Neural progenitor cell (in vitro differentiated cells): ENCODE measurements around the gene ANKRD11. TPM values are rescaled to one million over a fixed set of nuclear protein-coding genes. Genes with fewer than 3 reads are reported as not detected.
"Not testable (repeated sequence)": the region's sequence is repeated elsewhere in the genome, so short reads cannot be mapped to it uniquely, and the experiment has no call there.

Source experiments
- DNase-seq: peaks from one replicate; pipeline ENCODE4 v3.0.0-alpha.2; 2016; ENCODE audit warnings: low spot score
- H2AFZ ChIP-seq: fragments of 200-600 bp; sonication (generic); replicated peaks from 2 replicates; pipeline ENCODE4 v1.6.1; 2016; ENCODE audit warnings: antibody characterized with exemption
- H3F3A ChIP-seq: fragments of 200-600 bp; sonication (generic); 2 replicates; pipeline ENCODE4 v1.6.1; 2016; ENCODE audit warnings: antibody characterized with exemption, low read depth
- H3K27ac ChIP-seq: fragments of 200-600 bp; sonication (generic); 2 replicates; pipeline ENCODE4 v1.5.1; 2016; ENCODE audit warnings: mild to moderate bottlenecking
- H3K27me3 ChIP-seq: fragments of 200-600 bp; sonication (generic); 2 replicates; pipeline ENCODE4 v1.6.1; 2016; ENCODE audit warnings: mild to moderate bottlenecking, moderate library complexity
- H3K36me3 ChIP-seq: fragments of 200-600 bp; sonication (generic); 2 replicates; pipeline ENCODE4 v1.5.1; 2016
- H3K4me1 ChIP-seq: fragments of 200-600 bp; sonication (generic); 2 replicates; pipeline ENCODE4 v1.6.1; 2016; ENCODE audit warnings: mixed run types
- H3K4me2 ChIP-seq: fragments of 200-600 bp; sonication (generic); 2 replicates; pipeline ENCODE4 v1.6.1; 2016
- H3K4me3 ChIP-seq: fragments of 200-600 bp; sonication (generic); 2 replicates; pipeline ENCODE4 v1.5.1; 2016
- H3K79me2 ChIP-seq: fragments of 200-600 bp; sonication (generic); 2 replicates; pipeline ENCODE4 v1.6.1; 2016; ENCODE audit warnings: low read depth
- H3K9ac ChIP-seq: fragments of 200-600 bp; sonication (generic); 2 replicates; pipeline ENCODE4 v1.6.1; 2016
- H3K9me3 ChIP-seq: fragments of 200-600 bp; sonication (generic); 2 replicates; pipeline ENCODE4 v1.5.1; 2016; ENCODE audit warnings: low read depth
- H4K20me1 ChIP-seq: fragments of 200-600 bp; sonication (generic); 2 replicates; pipeline ENCODE4 v1.6.1; 2016; ENCODE audit warnings: low read depth
- H3K27ac Mint-ChIP-seq: 3 replicates; pipeline ENCODE4 v1.8.0; 2021; ENCODE audit warnings: mixed read lengths
- H3K27me3 Mint-ChIP-seq: 2 replicates; pipeline ENCODE4 v1.8.0; 2022; ENCODE audit warnings: low read depth, mild to moderate bottlenecking, inconsistent platforms, moderate library complexity, mixed read lengths; ENCODE audit not compliant: insufficient read depth
- H3K36me3 Mint-ChIP-seq: 3 replicates; pipeline ENCODE4 v1.8.0; 2021; ENCODE audit warnings: mixed read lengths
- H3K4me1 Mint-ChIP-seq: 3 replicates; pipeline ENCODE4 v1.8.0; 2021; ENCODE audit warnings: mixed read lengths
- H3K4me3 Mint-ChIP-seq: 3 replicates; pipeline ENCODE4 v1.8.0; 2021; ENCODE audit warnings: mild to moderate bottlenecking, moderate library complexity, mixed read lengths
- H3K9me3 Mint-ChIP-seq: 3 replicates; pipeline ENCODE4 v1.8.0; 2020; ENCODE audit warnings: mixed read lengths
- EZH2 ChIP-seq: fragments of 200-600 bp; sonication (generic); IDR thresholded peaks from 2 replicates; pipeline ENCODE4 v1.6.1; 2017; ENCODE audit warnings: antibody characterized with exemption, mild to moderate bottlenecking, moderate library complexity
- EZH2phosphoT487 ChIP-seq: fragments of 200-600 bp; sonication (generic); IDR thresholded peaks from 2 replicates; pipeline ENCODE4 v1.6.1; 2017; ENCODE audit warnings: antibody characterized with exemption
- total RNA-seq: library from RNA; depleted of rRNA; stranded (reverse); fragments of >200 nt; gene quantifications from 2 replicates; pipeline ENCODE4 v1.2.3, GENCODE V29; 2015; ENCODE audit warnings: low replicate concordance
- TF ChIP-seq, protein P1 (sequence below): fragments of 200-600 bp; sonication (generic); IDR thresholded peaks from 2 replicates; pipeline ENCODE4 v1.5.1; 2017; ENCODE audit warnings: antibody characterized with exemption, mild to moderate bottlenecking

Gene ANKRD11
- total RNA-seq, 1 donor from 2014 or later: 47.3 TPM

DNA sequence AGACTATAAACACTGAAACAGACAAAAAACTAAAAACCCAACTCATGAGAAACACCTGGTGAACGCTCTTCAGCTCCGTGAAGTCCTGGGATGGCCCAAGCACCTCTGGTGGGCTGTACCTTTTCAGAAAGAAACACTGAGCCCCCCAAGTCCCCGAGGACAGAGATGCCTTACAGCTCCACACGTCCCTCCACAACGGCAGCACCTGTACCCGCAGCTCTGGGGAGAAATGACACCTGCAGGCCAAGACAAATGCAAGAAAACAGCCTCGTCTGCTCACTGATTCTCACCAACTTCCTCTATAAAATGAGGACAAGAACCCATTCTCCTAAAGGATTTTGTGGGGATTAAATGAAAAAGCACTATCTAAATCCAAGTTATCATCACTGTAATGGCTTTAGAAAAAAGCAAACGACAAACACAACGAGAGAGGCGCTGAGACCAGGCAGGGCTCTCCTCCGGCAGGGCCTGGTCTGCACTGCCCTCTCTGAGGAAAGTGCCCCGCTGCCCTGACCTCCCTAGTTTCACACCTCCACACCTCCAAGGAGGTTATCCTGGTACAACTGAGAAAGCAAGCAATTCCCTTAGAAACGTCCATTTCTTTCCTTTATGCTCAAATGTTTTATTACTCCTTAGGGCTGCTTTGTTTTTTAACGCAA lies 158.0 kb downstream of the ANKRD11 start:
- peaks cover 98% of the 10 kb centered on the region for H4K20me1 ChIP-seq
- H3K4me1 ChIP-seq: peaks cover 24% of the 10 kb centered on the region
- Mint-ChIP-seq H3K4me1 (peaks cover 56% of the 10 kb centered on the region), H3K27me3 (no peaks in the 10 kb centered on the region), H3K36me3 (peaks cover 5% of the 10 kb centered on the region), H3K4me3 (peak overlapping the region; percentile 6), H3K27ac (peak overlapping the region; percentile 31), H3K9me3 (no peaks in the 10 kb centered on the region)
- peak overlapping the region; percentile 3 for H3K4me2 ChIP-seq
- peaks cover 99% of the 10 kb centered on the region for H3K79me2 ChIP-seq
- no peak overlapping the region for H3K4me3 ChIP-seq
- H3K36me3 ChIP-seq: no peaks in the 10 kb centered on the region
- H2AFZ ChIP-seq: no peak overlapping the region
- H3K9me3 ChIP-seq: no peaks in the 10 kb centered on the region
- peak overlapping the region; percentile 13 for H3K9ac ChIP-seq
- H3F3A ChIP-seq: peaks cover 13% of the 10 kb centered on the region
- no peak for DNase-seq
- H3K27ac ChIP-seq: peak overlapping the region; percentile 53
- no peaks in the 10 kb centered on the region for H3K27me3 ChIP-seq
- TF ChIP-seq EZH2phosphoT487 (no peak), EZH2 (no peak)
- TF ChIP-seq, protein P1, sequence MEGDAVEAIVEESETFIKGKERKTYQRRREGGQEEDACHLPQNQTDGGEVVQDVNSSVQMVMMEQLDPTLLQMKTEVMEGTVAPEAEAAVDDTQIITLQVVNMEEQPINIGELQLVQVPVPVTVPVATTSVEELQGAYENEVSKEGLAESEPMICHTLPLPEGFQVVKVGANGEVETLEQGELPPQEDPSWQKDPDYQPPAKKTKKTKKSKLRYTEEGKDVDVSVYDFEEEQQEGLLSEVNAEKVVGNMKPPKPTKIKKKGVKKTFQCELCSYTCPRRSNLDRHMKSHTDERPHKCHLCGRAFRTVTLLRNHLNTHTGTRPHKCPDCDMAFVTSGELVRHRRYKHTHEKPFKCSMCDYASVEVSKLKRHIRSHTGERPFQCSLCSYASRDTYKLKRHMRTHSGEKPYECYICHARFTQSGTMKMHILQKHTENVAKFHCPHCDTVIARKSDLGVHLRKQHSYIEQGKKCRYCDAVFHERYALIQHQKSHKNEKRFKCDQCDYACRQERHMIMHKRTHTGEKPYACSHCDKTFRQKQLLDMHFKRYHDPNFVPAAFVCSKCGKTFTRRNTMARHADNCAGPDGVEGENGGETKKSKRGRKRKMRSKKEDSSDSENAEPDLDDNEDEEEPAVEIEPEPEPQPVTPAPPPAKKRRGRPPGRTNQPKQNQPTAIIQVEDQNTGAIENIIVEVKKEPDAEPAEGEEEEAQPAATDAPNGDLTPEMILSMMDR: no peak

DNA sequence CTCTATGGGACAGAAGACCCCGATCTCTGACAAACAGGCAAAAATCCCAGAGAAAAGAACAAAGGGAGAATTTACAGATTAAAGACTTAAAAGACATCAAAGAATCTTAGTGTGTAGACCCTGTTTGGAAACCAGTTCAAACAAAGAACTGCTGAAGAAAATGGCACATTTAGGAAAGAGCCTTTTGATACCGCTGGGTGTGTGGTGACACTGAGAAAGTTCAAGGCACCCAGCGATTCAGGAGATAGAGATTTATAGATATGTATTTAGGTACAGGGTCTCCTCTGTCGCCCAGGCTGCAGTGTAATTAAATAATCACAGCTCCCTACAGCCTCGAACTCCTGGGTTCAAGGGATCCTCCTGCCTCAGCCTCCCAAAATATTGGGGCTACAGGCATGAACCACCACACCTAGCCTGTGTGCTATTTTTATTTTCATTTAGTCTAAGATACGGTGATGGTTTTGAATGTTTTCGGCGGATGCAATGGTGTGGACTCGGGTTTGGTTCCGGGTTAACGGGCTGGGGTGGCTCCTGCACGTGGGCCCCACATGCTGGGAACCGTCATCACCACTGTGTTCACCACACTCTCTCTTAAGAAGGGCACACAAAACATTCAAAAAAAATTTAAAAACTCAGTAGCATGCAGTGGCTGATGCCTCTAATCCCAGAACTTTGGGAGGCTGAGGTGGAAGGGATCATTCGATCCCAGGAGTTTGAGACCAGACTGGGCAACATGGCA lies 158.8 kb downstream of the ANKRD11 start:
- H3K4me3 Mint-ChIP-seq: no peak overlapping the region
- no peak overlapping the region for H3K4me2 ChIP-seq
- no peak overlapping the region for H3K4me3 ChIP-seq
- H3K36me3 ChIP-seq: no peaks in the 10 kb centered on the region
- H3K79me2 ChIP-seq: peaks cover 99% of the 10 kb centered on the region
- H3K27ac ChIP-seq: no peak overlapping the region
- no peaks in the 10 kb centered on the region for H3K9me3 ChIP-seq
- no peak for TF ChIP-seq EZH2
- TF ChIP-seq EZH2phosphoT487: no peak
- H2AFZ ChIP-seq: no peak overlapping the region
- no peak overlapping the region for H3K27ac Mint-ChIP-seq
- H3K9me3 Mint-ChIP-seq: no peaks in the 10 kb centered on the region
- peaks cover 5% of the 10 kb centered on the region for H3K36me3 Mint-ChIP-seq
- H3K9ac ChIP-seq: no peak overlapping the region
- DNase-seq: no peak
- no peaks in the 10 kb centered on the region for H3K27me3 ChIP-seq
- H3K4me1 ChIP-seq: peaks cover 32% of the 10 kb centered on the region
- peaks cover 13% of the 10 kb centered on the region for H3F3A ChIP-seq
- H3K4me1 Mint-ChIP-seq: peaks cover 60% of the 10 kb centered on the region
- H3K27me3 Mint-ChIP-seq: no peaks in the 10 kb centered on the region
- peaks cover 98% of the 10 kb centered on the region for H4K20me1 ChIP-seq

DNA sequence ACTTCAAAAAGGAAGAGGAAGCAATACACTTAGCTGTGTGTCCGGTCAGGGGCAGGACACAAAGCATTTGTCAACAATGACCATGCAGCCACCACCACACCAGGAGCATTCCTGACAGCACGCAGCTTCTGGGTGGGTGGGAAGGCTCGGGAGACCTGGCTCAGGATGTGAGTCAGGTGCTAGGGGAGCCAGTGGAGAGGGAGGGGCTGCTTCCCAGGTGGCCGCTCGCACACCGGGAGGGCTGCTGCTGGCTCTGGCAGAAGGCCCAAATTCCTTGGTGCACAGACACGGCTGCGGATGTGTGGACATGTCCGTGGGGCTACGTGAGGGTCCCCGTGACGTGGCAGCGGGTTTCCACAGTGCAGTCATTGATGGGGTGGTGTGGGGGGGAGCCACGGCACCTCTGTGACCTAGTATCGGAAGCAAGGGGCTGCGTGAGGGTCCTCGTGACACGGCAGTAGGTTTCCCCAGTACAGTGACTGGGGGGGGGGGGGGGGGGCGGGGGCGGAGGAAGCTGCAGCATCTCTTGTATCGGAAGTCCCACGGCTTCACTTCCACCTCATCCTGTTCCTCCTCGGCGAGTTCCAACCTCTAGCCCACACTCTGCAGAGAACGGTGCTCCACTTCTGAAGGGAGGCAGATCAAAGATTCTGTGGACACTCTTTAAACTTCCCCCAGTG lies 160.0 kb downstream of the ANKRD11 start:
- no peak for DNase-seq
- Histone ChIP-seq H3K4me1 (peaks cover 38% of the 10 kb centered on the region), H3K27ac (no peak overlapping the region), H3K79me2 (peaks cover 99% of the 10 kb centered on the region), H3F3A (peaks cover 13% of the 10 kb centered on the region), H3K9me3 (no peaks in the 10 kb centered on the region), H3K4me2 (no peak overlapping the region), H3K9ac (no peak overlapping the region), H2AFZ (no peak overlapping the region), H3K4me3 (no peak overlapping the region), H4K20me1 (peaks cover 98% of the 10 kb centered on the region), H3K36me3 (no peaks in the 10 kb centered on the region), H3K27me3 (no peaks in the 10 kb centered on the region)
- peaks cover 62% of the 10 kb centered on the region for H3K4me1 Mint-ChIP-seq
- no peak for TF ChIP-seq EZH2
- TF ChIP-seq, protein P1: no peak
- TF ChIP-seq EZH2phosphoT487: no peak
- no peak overlapping the region for H3K4me3 Mint-ChIP-seq
- peak overlapping the region; percentile 14 for H3K27ac Mint-ChIP-seq
- H3K36me3 Mint-ChIP-seq: peaks cover 6% of the 10 kb centered on the region
- no peaks in the 10 kb centered on the region for H3K27me3 Mint-ChIP-seq
- no peaks in the 10 kb centered on the region for H3K9me3 Mint-ChIP-seq

DNA sequence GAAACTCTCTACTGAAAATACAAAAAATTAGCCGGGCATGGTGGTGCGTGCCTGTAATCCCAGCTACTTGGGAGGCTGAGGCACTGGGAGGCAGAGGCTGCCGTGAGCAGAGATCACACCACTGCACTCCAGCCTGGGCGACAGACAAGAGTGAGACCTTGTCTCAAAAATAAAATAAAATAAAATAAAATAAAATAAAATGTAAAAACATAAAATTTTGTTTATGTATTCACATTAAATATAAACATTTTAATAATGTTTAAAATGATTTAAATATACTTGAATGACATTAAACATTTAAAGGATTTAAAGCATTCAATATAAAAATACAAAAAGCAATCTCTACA lies 160.6 kb downstream of the ANKRD11 start:
- H3K36me3 Mint-ChIP-seq, H3K9ac ChIP-seq, H3K9me3 ChIP-seq, DNase-seq, H3K27ac ChIP-seq, H3K4me3 ChIP-seq, H3K27me3 ChIP-seq, H3K4me2 ChIP-seq, H3K9me3 Mint-ChIP-seq, H3K36me3 ChIP-seq, H3K27me3 Mint-ChIP-seq, H2AFZ ChIP-seq, H3K4me3 Mint-ChIP-seq: not testable (repeated sequence)
- Histone ChIP-seq H3K79me2 (peaks cover 99% of the 10 kb centered on the region), H3F3A (peaks cover 13% of the 10 kb centered on the region), H3K4me1 (peaks cover 38% of the 10 kb centered on the region), H4K20me1 (peaks cover 98% of the 10 kb centered on the region)
- peak overlapping the region; percentile 14 for H3K27ac Mint-ChIP-seq
- peaks cover 61% of the 10 kb centered on the region for H3K4me1 Mint-ChIP-seq

DNA sequence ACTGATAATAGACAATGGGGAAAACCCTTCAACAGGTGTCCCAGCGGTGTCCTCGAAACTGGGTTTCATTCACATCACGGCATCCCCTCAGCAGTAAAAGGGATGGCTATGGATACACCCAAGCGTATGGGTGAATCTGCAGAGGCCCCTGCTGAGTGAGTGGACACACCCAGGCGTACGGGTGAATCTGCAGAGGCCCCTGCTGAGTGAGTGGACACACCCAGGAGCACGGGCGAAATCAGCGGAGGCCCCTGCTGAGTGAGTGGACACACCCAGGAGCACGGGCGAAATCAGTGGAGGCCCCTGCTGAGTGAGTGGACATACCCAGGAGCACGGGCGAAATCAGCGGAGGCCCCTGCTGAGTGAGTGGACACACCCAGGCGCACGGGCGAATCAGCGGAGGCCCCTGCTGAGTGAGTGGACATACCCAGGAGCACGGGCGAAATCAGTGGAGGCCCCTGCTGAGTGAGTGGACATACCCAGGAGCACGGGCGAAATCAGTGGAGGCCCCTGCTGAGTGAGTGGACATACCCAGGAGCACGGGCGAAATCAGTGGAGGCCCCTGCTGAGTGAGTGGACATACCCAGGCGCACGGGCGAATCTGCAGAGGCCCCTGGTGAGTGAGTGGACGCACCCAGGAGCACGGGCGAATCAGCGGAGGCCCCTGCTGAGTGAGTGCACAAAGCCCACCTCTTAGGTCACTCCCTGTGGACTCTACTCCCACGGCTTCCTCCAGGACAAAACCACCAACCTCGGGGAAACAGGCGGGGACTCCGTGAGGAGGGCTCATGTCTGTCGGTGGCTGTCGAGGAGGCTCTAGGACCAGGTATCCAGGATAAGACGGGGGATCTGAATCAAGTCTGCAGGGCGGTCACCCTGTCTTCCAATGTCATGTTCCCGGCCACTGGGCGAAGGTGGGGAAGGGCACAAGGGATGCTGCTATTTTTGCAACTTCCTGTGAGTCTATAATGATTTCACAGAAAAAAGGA lies 161.7 kb downstream of the ANKRD11 start:
- H3K27me3 ChIP-seq, H3K4me2 ChIP-seq, H3K4me3 Mint-ChIP-seq, DNase-seq, H3K36me3 Mint-ChIP-seq, H3F3A ChIP-seq, H3K27me3 Mint-ChIP-seq, H2AFZ ChIP-seq, H3K9me3 ChIP-seq, H3K27ac ChIP-seq, H3K9me3 Mint-ChIP-seq, H3K9ac ChIP-seq, H3K27ac Mint-ChIP-seq, H3K4me3 ChIP-seq, H3K36me3 ChIP-seq: not testable (repeated sequence)
- H4K20me1 ChIP-seq: peaks cover 98% of the 10 kb centered on the region
- peaks cover 61% of the 10 kb centered on the region for H3K4me1 Mint-ChIP-seq
- H3K79me2 ChIP-seq: peaks cover 99% of the 10 kb centered on the region
- H3K4me1 ChIP-seq: peaks cover 41% of the 10 kb centered on the region
